NAMALWA (cell line): ENCODE results near the gene PLEKHA4.
"Not testable (repeated sequence)": the region's sequence is repeated elsewhere in the genome, so short reads cannot be mapped to it uniquely, and the experiment has no call there.

Experiments used
- DNase-seq: peaks from one replicate; pipeline ENCODE4 v3.0.0-alpha.2; 2015; ENCODE audit warnings: low spot score

The PLEKHA4 gene

DNA sequence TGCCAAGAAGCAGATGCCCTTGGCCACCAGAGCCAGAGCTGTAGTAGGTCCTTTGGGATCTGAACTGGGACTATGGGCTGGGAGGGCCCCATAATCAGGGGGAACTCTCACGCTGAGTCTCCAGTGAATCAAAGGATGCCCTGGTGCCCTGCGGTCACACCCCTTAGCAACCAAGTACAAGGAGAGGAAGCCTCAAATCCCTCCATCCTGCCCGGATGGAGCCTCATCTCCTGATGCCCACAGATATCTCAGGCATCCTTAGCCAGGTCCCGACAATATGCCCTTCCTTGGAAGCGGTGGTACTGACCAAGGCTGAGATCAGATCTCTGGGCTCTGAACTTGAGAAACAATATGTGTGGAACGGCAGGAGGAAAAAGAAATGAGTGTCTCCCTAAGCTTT is 1.7 kb downstream of the PLEKHA4 start:
- DNase-seq = no peak

DNA sequence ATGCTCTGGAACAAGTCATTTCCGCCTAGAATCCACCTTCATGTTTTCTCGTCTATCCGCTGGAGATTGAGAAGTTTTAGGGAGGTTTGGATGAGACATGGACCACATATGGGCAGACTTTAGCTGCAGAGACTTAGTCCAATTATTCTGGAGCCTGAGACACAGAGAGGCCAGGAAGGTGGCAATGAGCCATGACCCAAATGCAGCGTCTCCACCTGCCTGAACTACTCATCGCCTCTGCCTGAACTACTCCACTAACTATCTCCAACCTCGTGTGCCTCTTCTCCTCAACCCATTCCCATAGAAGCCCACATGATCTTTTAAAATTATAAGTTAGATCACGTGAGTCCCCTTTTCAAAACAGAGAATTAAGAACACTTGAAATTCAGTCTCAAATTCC is 5.6 kb downstream of the PLEKHA4 start:
- no peak for DNase-seq

DNA sequence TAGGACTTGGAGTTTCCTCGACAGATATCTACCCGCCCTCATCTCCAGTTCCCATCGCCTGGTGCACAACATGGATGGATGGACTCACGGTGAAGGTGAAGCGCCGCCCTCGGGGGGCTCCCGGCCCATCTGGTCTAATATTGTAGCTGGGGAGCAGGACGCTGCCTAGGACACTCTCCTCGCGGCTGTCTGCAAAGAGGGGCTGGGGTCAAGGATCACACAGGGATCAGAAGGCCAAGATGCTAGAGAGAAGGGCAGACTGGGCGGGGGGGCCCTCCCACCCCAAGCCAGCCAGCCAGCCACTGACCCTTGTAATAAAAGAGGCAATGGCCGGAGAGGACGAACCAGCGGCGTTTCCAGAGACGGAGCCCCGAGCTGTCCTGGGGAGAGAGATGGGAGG is 7.1 kb downstream of the PLEKHA4 start:
- DNase-seq = no peak

DNA sequence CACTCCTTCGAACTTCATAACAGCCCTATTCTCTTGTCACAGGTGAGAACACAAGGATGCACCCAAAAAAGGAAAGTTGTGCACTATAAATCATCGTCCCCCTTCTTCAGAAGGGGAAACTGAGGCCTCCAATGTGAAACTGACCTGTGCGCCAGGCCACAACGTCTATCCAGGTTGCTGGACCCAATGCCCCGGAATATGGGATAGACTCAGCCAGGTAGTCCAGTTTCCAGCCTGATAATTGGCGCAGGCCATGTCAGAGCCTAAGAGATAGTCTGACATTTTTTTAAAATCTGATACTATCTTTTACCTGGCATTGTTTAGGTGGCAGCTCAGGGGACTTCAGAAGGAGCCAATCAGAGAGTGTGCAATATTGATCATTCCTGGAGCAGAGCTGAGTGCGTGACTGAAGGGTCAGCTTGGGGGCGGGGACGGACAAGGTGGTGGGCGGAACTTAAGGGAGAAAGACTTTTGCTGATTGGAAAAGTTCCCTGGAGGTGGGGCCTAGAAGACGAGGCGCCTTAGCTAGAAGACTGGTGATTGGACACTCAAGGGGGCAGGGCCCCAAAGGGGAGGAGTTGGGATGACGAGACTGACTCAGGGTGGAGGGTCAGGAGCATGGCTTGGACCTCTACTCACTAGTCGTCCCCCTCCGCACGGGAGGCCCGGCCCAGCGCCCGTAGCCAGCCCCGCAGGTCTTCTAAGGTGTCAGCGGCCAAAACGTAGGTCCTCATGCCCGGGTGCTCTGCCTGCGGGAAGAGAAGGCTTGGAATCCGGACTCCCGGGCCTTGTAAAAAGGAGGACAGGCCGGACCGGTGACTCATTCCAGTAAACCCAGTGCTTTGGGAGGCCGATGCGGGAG is 8.5 kb downstream of the PLEKHA4 start:
- DNase-seq = peak; percentile 88

DNA sequence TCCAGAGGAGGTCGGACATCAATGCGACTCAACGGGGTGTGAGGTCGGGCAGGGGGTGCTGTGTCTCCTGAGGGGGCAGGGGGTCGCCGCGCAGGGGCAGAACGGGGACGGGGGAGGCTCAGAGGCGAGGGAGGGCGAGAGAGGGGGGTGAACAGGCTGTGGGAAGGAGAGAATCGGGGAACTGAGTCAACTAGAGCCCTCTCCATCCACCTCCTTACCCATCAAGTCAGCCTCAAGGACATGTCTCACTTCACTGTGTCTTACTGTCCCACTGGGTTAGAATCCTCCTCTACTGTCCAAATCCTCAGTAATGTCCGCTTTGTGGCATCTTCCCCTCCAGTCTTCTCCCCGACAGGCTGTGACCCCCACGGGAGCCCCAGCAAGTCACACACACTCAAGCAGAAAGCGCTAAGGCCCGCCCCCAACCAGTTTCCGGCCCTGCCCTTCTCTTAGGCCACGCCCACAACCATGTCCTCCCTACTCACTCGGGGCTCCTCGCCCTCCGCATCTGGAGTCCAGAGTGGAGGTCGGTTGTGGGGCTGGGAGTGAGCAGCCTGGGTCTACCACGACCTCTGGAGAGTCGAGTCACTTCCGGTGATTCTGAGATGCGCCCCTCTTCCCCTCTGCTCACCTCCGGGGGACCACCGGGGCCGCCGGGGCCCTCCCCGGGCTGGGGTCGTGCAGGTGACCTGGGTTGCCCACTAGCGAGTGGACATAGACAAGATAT is 9.3 kb downstream of the PLEKHA4 start:
- peak; percentile 91 for DNase-seq

DNA sequence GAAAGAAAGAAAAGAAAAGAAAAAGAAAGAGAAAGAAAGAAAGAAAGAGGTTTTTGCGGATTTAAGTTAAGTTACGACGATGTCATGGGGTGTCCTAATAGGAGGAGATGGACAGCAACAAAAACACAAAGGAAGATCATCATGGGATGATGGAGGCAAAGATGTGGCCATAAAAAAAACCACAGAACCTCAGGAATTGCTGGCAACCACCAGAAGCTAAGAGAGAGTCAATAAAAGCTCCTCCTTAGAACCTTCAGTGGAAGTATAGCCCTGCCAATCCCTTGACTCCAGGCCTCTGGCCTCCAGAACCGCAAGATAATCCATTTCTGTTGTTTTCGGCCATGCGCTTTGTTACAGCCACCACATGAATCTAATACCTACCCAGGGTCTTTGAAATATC is 11.5 kb downstream of the PLEKHA4 start:
- DNase-seq = no peak

DNA sequence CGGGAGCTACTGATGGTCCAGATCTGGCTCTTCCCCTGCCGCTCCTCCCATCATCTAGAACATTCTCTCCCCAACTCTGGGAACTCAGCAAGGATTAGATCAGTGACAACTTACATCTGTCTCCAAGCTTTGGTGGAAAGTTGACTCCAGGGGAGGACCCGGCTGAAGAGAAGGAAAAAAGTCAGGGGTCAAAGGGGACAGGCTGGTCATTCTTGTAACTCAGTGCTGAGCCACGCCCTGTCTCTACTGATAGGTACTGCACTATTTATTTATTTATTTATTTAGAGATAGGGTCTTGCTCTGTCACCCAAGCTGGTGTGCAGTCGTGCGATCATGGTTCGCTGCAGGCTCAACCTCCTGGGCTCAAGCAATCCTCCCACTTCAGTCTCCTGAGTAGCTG is 14.3 kb downstream of the PLEKHA4 start:
- no peak for DNase-seq

DNA sequence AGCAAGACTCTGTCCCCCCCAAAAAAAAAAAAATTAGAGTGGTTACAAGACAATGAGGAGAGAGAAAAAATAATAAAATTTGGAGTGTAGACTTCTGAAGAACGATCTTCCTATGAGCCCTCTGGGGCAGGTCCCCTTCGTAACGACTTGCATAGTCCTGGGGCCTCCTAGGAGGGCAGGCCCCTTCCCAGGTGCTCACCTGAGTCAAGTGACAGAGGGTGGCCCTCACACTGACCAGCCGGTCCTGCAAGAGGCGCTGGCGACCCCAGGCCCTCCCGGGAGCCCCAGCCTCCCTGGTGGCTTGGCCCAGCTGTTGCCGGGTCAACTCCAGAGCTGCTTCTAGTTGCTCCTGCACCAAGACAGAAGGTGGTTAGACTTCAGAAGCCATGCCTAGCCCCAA is 14.9 kb downstream of the PLEKHA4 start:
- DNase-seq = no peak

DNA sequence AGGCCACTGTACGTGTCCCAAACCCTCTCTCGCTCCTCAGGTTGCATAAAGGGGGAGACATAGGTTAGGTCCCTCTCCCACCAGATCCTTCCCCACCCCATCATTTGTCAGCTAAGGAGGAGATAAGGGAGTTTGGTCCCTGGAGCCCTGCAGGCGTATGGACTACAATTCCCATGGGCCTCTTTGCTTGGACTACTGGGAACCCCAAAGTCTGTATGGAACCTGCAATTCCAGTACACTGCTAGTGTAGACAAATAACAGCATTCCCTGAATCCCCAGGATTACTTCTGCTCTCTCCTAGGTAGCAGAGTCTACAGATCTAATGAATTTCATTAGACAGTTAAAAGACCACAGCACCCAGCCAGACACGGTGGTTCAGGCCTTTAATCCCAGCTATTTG is 16.1 kb downstream of the PLEKHA4 start:
- no peak for DNase-seq

DNA sequence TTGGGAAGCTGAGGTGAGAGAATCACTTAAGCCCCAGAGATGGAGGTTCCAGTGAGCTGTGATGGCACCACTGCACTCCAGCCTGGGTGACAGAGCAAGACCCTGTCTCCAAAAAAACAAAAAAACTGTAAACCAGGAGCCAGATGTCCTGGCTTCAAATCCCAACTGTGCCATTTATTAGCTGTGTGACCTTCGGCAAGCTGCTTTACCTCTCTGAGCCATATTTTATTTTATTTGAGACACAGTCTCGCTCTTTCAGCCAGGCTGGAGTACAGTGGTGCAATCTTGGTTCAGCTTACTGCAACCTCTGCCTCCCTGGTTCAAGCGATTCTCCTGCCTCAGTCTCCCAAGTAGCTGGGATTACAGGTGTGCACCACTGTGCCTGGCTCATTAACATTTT is 21.8 kb downstream of the PLEKHA4 start:
- not testable (repeated sequence) for DNase-seq

DNA sequence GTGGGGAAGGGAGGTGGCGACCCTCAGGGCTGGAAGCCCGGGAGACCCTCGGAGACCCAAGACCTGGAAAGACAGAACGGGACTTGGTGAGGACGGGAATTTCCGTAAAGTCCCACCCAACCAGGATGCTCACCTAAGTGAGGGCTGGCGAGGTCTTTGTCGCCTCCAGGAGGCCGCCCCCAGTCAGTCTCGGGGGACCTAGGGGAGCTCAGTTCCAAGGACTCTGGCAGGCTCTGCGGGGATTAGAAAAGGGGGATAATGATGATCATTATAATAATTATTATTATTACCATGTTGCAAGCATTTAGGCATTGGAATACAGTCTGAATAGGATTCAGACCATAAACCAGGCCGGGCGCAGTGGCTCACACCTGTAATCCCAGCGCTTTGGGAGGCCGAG is 23.0 kb downstream of the PLEKHA4 start:
- DNase-seq = no peak

DNA sequence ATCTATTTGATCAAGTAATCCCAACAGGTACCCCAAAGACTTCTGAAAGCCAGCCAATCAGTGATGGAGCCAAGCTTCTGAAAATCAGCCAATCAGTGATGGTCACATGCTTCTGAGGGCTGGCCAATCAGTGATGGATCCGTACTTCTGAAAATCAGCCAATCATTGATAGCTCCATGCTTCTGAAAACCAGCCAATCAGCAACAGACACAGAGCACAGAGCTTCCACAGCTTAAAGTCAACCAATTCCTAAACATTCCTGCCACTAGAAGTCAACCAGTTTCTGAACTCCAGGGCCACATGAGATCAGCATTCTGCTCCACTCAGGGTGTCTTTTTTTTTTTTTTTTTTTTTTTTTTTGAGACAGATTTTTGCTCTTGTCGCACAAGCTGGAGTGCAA is 23.9 kb downstream of the PLEKHA4 start:
- peak; percentile 37 for DNase-seq

DNA sequence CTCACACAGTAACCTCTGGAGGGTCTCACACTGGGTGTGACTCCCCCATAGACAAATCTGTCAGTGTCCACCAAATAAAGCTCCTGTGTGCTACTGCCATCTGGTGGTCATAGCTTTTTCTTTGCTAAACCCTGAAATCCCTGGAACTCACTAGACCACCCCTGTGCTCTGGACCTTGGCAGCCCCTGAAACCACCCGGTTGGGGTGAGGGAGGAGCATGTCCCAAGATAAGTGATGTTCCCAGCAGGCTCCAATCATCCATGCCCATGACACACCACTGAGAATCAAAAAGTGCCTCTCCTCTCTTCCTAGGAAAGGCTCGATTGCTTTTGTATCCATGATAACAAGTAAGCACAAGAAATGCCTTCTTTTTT is 25.6 kb downstream of the PLEKHA4 start:
- peak; percentile 82 for DNase-seq

DNA sequence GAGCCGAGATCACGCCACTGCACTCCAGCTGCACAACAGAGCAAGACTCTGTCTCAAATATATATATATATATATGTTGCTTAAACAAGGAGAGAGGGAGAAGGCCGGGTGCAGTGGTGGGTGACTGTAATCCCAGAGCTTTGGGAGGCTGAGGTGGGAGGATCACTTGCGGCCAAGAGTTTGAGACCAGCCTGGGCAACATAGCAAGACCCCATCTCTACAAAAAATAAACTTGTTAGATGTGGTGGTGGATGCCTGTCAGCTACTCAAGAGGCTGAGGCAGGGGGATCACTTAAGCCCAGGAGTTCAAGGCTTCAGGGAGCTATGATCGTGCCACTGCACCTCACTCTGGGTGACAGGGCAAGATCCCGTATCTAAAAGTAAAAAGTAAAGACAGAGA is 26.8 kb downstream of the PLEKHA4 start:
- DNase-seq = no peak

DNA sequence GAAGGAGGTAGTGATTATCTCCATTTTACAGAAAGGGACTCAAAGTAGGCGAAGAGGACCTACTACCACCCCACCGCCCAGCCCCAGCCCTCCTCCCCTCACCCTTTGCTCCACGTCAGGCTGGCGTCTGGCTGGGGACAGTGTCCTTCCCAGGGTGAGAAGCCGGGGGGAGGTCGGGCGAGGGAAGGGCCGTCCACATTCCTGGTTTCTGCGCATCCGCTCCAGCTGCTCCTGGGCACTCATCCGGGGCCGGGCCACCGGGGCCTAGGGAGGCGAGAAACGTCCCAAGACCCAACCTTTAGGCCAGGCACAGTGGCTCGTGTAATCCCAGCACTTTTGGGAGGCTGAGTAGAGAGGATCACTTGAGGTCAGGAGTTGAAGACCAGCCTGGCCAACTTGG is 27.4 kb downstream of the PLEKHA4 start:
- no peak for DNase-seq

DNA sequence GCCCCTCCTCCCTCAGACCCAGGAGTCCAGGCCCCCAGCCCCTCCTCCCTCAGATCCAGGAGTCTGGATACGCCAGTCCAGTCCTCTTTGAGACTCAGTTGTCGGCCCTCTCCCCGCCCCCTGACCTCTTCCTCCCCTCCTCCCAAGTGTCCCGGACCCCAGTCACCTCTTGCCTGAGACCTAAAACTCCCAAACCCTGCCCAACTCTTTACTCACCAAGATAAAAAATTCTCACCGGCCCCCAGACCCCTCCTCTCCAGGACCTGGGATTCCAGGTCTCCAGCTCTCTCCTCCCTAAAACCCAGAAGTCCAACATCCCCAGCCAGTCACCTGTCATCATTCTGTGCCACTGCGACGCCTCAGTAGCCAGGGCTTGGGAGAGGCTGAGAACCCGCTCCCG is 30.7 kb downstream of the PLEKHA4 start:
- no peak for DNase-seq

DNA sequence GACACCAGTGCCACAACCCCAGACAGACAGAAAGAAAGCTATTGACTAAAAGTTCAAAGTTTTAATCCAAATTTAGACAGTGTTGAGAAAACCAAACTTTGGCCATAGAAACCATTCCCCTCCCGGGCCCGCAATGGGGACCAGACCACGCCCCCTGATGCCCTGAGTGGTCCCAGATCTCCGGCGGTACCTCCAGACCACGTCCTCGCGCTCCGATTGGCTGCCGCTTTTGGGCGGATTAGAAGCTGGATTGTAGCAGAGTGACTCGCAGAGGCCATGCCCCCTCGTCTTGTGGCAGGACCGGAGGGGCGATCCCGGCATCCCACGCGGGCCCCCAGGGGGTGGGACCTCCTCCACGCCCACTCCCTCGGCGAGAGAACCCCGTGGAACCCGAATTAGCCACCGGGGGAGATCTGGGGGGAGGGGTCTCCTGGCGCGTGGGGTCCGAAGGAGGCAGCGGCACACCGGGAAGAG is 31.3 kb downstream of the PLEKHA4 start:
- DNase-seq = peak; percentile 94

DNA sequence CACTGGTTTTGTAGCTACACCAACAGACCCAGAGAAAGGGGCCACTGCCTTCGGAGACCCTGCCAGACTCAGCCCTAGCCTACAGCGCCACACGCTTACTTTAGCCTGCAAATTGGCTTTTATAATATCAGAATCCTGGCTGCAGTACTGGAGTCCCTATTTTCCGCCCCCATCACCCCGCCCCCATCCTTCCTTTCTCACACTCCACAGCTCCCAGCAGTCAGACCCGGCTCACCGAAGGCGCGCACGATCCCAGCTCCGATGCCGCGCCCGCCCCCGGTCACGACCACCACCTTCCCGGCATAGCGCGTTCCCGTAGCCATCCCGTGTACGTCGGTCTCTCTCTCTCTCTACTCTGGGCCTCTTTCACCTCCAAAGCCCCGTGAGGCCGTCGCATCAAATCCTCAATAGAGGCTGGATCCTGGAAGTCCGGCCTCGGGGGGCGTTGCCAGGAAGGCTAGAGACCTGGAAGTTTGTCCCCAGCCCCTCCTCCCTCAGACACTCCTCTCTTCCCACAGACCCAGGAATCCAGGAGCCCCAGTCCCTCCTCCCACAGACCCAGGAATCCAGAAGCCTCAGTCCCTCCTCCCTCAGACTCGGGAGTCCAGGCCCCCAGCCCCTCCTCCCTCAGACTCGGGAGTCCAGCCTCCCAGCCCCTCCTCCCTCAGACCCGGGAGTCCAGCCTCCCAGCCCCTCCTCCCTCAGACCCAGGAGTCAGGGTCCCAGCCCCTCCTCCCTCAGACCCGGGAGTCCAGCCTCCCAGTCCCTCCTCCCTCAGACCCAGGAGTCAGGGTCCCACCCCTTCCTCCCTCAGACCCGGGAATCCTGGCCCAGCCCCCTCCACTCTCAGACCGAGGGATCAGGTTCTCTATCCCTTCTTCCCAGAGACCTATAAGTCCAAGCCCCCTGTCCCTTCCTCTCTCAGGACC is 32.1 kb downstream of the PLEKHA4 start, which contains the start of gene HSD17B14:
Gene HSD17B14 (minus strand): TSS at position 403 of the 929 bp plus-strand sequence. CDS start 80 bp downstream, at position 323.
- no peak for DNase-seq

DNA sequence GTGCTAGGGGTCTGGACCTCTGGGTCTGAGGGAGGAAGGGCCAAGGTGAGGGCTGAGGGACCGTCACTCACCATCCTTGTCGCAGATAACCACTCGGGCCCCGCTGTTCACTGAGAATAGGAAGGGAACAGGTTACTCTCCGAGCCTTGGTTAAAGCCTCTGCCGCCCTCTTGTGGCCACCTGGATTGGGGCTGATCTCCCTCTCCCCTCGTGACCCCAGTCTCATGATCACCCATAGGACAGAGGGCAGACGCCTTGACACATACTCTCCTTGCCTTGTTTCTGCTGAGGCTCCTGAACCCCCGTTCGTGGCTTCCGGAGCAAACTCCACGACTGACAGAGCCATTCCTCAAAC is 32.7 kb downstream of the PLEKHA4 start:
- peak; percentile 97 for DNase-seq

DNA sequence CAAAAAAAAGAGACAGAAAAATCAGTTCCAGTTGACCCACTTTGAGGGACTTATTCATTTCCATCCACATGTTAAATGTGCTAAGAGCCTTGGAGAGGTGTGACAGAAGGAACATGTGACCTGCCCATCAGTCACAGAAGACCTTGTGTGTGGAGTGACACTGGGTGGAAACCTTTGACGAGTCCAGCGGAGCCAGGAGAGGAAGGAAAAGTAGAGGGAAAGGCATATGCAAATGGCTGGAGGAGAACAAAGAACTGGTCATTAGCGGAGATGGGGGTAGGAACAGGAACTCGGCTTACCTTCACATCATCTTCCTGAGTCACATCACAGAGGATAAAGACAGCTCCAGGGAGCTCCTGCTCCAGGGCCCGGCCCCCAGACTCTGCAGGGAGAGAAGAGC is 34.4 kb downstream of the PLEKHA4 start:
- no peak for DNase-seq

DNA sequence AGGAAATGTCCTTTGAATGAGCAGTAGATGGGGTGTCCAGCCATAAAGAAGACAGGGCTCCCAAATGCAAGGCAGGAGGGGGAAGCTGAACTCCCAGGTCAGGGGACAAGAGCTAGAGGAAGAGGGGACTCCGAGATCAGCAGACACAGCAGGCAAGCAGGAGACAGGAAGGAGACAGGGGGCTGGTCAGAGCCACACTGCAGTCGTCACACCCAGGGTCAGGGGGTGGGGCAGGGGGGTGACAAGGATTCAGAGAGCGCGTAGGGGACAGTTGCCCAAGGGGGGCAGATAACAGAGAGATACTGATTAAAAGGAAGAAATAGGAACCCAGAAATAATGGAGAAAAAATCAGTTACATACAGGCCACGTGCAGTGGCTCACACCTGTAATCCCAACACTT is 35.4 kb downstream of the PLEKHA4 start:
- DNase-seq = no peak

DNA sequence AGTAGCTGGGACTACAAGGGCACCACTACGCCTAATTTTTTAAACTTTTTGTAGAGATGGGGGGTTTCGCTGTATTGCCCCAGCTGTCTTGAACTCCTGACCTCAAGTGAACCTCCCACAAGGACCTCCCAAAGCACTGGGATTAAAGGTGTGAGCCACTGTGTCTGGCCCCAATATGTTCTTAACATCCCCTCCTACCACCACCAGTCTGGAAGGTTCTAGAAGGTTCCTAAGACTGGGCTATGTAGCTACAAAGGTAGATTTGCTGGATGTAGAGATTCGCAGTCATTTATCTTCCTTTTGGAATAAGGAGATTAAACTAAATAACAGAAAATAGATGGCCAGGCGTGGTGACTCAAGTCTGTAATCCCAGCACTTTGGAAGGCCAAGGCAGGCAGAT is 37.5 kb downstream of the PLEKHA4 start:
- DNase-seq = no peak
